AG09309 (cell line): ENCODE measurements around the gene LYSMD2.

Source experiments
- DNase-seq: peaks from one replicate; pipeline ENCODE4 v3.0.0-alpha.2; 2010; ENCODE audit warnings: low read depth
- H3K4me3 ChIP-seq: 2 replicates; pipeline ENCODE4 v1.5.1; 2011; ENCODE audit warnings: mild to moderate bottlenecking, low read depth, low read length, moderate library complexity; ENCODE audit not compliant: control insufficient read depth
- TF ChIP-seq, protein P1 (sequence below): IDR thresholded peaks from 2 replicates; pipeline ENCODE4 v1.5.1; 2011; ENCODE audit warnings: mild to moderate bottlenecking, low read depth, low read length, inconsistent platforms; ENCODE audit not compliant: insufficient read depth, control insufficient read depth; ENCODE audit errors: missing control alignments

The LYSMD2 gene

DNA sequence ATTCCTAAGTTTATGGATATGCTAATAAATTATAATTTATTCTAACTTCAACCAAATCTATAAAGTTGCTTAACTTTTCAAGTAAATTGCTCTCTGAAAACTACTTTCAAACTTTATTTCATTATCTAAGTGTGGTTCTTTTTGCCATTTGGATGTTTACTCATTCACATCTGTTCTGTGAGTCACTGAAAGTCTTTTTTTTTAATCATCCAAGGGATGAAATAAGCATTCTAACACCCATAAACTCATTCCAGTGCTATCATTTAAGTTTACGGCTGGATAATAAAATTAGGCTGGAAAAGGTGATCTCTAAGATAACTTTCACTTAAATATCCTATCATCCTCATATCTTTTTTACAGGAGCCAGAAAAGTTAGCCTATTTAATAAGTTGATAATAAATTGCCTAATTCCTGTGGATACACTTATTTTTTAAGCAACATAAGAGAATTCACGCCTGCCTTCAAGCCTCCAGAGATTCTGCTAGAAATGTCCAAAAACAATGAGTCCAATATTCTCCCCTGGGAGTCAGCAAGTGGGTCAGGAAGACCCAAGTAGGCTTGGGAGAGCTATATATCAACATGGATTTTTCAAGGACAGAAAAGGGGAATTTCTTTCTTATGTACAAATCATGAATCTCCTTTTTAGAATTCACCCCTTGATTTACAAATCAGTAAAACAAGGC, 30.4 kb downstream of the LYSMD2 start:
- no peak overlapping the region for H3K4me3 ChIP-seq
- TF ChIP-seq, protein P1, sequence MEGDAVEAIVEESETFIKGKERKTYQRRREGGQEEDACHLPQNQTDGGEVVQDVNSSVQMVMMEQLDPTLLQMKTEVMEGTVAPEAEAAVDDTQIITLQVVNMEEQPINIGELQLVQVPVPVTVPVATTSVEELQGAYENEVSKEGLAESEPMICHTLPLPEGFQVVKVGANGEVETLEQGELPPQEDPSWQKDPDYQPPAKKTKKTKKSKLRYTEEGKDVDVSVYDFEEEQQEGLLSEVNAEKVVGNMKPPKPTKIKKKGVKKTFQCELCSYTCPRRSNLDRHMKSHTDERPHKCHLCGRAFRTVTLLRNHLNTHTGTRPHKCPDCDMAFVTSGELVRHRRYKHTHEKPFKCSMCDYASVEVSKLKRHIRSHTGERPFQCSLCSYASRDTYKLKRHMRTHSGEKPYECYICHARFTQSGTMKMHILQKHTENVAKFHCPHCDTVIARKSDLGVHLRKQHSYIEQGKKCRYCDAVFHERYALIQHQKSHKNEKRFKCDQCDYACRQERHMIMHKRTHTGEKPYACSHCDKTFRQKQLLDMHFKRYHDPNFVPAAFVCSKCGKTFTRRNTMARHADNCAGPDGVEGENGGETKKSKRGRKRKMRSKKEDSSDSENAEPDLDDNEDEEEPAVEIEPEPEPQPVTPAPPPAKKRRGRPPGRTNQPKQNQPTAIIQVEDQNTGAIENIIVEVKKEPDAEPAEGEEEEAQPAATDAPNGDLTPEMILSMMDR: no peak
- no peak for DNase-seq

DNA sequence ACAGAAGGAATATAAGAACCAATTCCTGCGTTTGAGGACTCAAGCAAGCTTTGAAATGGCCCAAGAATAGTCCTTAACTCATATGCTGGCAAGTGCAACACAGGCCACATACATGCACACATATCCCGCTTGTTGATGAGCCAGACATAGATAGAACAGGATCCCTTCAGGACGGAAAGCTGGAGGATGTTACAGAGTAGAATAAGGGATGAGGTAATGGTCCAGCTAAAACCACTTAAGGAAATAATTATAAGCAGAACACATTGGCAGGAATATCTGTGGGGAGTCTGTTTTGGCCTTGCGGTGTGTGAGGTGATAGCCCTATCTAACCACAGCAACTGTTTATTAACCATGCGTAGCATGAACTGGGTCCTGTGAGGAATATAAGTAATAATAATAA, 31.2 kb downstream of the LYSMD2 start:
- no peak overlapping the region for H3K4me3 ChIP-seq
- DNase-seq: no peak
- TF ChIP-seq, protein P1: no peak

DNA sequence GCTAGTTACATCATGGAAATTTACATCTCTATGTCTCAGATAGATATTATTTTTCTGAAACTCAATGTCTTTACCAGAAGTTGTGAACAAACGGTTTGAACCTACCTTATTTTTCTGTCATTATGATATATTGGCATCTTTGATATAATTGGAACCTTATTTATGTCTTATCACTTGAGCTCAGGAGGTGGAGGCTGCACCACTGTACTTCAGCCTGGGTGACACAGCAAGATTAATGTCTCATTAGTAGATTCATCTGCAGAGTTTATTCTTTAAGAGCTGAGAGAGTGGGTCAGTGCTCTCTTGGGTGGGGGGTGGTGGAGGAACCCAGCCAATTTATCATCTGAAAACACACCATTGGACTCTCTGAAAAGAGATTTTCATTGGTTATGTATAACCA, 34.7 kb downstream of the LYSMD2 start:
- TF ChIP-seq, protein P1: no peak
- no peak for DNase-seq

DNA sequence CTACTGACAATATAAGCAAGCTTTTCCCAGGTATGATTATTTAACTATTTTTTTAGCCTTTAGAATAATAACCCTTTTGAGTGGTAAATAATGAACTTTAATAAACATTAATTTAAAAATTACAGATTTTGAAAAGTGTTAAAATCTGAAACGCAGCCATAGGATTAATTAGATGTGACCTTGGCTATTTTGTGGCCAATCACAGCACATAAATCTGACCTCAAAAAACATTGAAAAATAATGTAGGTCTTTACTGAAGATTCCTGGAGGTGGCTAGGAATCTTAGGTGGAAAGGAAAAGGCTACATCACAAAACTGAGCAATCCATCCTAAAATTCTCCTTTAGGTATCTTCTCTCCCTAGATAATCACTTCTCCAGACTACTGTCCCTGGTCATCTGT, 38.1 kb downstream of the LYSMD2 start:
- H3K4me3 ChIP-seq: no peak overlapping the region
- DNase-seq: no peak
- TF ChIP-seq, protein P1: no peak

More for the DNA sequence above, 34.7 kb downstream of the LYSMD2 start:
- no peak overlapping the region for H3K4me3 ChIP-seq

DNA sequence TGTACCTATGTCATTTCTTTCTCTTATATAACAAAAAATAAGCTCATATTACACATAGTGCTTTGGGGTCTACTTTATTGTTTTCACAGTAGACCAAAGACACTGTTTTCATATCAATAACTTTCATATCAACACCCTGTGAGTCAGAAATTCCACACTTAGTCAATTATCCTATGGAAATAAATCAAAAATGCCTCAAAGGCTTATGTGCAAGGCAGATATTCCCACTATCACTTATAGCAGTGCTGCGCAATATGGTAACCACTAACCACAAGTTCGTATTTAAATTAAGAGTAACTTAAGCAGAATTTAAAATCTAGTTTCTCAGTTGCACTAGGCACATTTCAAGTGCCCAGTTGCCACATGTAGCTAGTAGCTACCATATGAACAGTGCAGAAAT, 40.3 kb downstream of the LYSMD2 start:
- H3K4me3 ChIP-seq: no peak overlapping the region
- TF ChIP-seq, protein P1: no peak
- DNase-seq: no peak

DNA sequence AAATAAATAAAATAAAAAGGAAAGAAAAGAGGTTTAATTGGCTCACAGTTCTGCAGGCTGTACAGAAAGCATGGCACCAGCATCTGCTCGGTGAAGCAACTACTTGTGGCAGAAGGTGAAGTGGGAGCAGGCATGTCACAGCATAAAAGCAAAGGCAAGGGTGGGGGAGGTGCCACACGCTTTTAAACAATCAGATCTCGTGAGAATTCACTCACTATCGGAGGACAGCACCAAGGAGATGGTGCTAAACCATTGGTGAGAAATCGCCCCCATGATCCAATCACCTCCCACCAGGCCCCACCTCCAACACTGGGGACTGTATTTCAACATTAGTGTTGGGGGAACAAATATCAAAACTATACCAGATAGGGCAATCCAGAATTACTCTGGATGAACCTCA, 40.9 kb downstream of the LYSMD2 start:
- TF ChIP-seq, protein P1: no peak
- no peak overlapping the region for H3K4me3 ChIP-seq
- DNase-seq: no peak
